22Rv1 (cell line): ENCODE results near the gene PLEKHA8.

ENCODE experiments used
- ZFX ChIP-seq: fragments of 450-650 bp; IDR thresholded peaks from 2 replicates; pipeline ENCODE4 v1.6.1; 2017; ENCODE audit warnings: antibody characterized with exemption, borderline replicate concordance
- TF ChIP-seq, protein P1 (sequence below): fragments of 450-650 bp; IDR thresholded peaks from 2 replicates; pipeline ENCODE4 v1.5.1; 2017; ENCODE audit warnings: mild to moderate bottlenecking

DNA sequence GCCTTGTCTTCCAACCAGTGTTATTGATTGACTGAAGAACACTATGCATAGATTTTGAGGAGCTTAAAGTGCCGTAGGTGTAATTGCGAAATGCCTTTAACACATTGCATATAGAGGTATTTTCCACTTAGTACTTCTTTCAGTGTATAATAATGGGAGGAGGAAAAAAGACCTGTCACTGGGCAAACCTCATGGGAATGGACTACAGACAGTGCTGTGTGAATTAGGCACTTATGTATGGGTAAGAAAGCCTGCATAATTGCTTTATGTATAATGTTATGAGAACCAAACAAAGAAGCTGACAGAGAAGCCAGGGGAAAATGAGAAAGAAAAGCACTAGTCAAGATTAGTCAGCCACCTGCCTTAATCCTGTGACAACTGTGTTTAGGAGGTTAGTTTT is 26.2 kb upstream of the PLEKHA8 start:
- TF ChIP-seq, protein P1, sequence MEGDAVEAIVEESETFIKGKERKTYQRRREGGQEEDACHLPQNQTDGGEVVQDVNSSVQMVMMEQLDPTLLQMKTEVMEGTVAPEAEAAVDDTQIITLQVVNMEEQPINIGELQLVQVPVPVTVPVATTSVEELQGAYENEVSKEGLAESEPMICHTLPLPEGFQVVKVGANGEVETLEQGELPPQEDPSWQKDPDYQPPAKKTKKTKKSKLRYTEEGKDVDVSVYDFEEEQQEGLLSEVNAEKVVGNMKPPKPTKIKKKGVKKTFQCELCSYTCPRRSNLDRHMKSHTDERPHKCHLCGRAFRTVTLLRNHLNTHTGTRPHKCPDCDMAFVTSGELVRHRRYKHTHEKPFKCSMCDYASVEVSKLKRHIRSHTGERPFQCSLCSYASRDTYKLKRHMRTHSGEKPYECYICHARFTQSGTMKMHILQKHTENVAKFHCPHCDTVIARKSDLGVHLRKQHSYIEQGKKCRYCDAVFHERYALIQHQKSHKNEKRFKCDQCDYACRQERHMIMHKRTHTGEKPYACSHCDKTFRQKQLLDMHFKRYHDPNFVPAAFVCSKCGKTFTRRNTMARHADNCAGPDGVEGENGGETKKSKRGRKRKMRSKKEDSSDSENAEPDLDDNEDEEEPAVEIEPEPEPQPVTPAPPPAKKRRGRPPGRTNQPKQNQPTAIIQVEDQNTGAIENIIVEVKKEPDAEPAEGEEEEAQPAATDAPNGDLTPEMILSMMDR: no peak
- TF ChIP-seq ZFX: no peak
